HCT116 (cell line): Measurements from ENCODE around the gene BCR. TPM values are rescaled to one million over a fixed set of nuclear protein-coding genes. Genes with fewer than 3 reads are reported as not detected.

Source experiments
- ATAC-seq: fragments of 200-7000 bp; cut with Tn5 transposase; 2 replicates; pipeline ENCODE4 v1.9.1; 2020; ENCODE audit warnings: mild to moderate bottlenecking, moderate library complexity
- BruUV-seq: library from RNA; stranded (reverse); fragments of 400-500 nt; replicated peaks from 2 replicates; lab custom pipeline; 2021; lab: Mats Ljungman, UMichigan
- CTCF ChIA-PET: fragments of 300-600 bp; sonication (Branson Sonifier 250); formaldehyde crosslinking; loops from one replicate; lab custom pipeline; 2021; ENCODE audit warnings: antibody characterized with exemption; lab: Charles Lee
- POLR2A ChIA-PET: fragments of 300-600, 350-600 bp; sonication (Branson Sonifier 250); formaldehyde crosslinking; loops from one replicate; lab custom pipeline; 2021; ENCODE audit warnings: antibody characterized with exemption; lab: Charles Lee
- RAD21 ChIA-PET, 2 experiments: fragments of 300-600 bp; sonication (Branson Sonifier 250); formaldehyde crosslinking; loops; one replicate each; lab custom pipeline; 2023; ENCODE audit warnings: low total read pairs in 2 of 2; ENCODE audit not compliant: uncharacterized antibody in 2 of 2, unreplicated experiment in 2 of 2, low non-redundant PET in 1 of 2; lab: Charles Lee
- DNase-seq: peaks from one replicate; pipeline ENCODE4 v3.0.0-alpha.2; 2010; ENCODE audit warnings: low read depth, low spot score
- H2AFZ ChIP-seq: fragments of 200-600 bp; shearing (Covaris generic), sonication (generic); 2 replicates; pipeline ENCODE4 v1.6.1; 2017; ENCODE audit warnings: low read depth, mixed run types, mixed read lengths, antibody characterized with exemption, low read length; ENCODE audit not compliant: poor library complexity, severe bottlenecking
- H3K27ac ChIP-seq: 2 replicates; pipeline ENCODE4 v1.5.1; 2012; ENCODE audit warnings: low read depth, low read length
- H3K27me3 ChIP-seq: fragments of 200-600 bp; sonication (generic); 2 replicates; pipeline ENCODE4 v1.6.1; 2016; ENCODE audit warnings: mixed run types, low read length, mixed read lengths; ENCODE audit not compliant: insufficient read depth
- H3K36me3 ChIP-seq, 2 experiments: fragments of 200-500 bp in 1 of 2; fragments of 200-600 bp in 1 of 2; sonication (Bioruptor generic) in 1 of 2; sonication (generic) in 1 of 2; 2 replicates each; pipeline versions ENCODE4 v1.5.1 to v1.6.1; 2014 to 2016; ENCODE audit warnings: low read length in 2 of 2, inconsistent platforms in 1 of 2, mixed read lengths in 1 of 2, mixed run types in 1 of 2; ENCODE audit not compliant: insufficient read depth in 2 of 2, control insufficient read depth in 1 of 2
- H3K4me1 ChIP-seq, 2 experiments: fragments of 200-600 bp in 1 of 2; sonication (generic) in 1 of 2; 2 replicates each; pipeline versions ENCODE4 v1.5.1 to v1.6.1; 2012 to 2017; ENCODE audit warnings: low read length in 2 of 2, inconsistent platforms in 1 of 2, mild to moderate bottlenecking in 1 of 2, mixed read lengths in 1 of 2, mixed run types in 1 of 2, moderate library complexity in 1 of 2; ENCODE audit not compliant: insufficient read depth in 2 of 2, control insufficient read depth in 1 of 2
- H3K4me2 ChIP-seq: fragments of 200-600 bp; sonication (generic); 2 replicates; pipeline ENCODE4 v1.6.1; 2017; ENCODE audit warnings: mixed run types, low read length, mixed read lengths
- H3K4me3 ChIP-seq, 2 experiments: fragments of 200-600 bp in 1 of 2; sonication (generic) in 1 of 2; replicated peaks in 1 of 2; 2 replicates each; pipeline ENCODE4 v1.5.1; 2011 to 2016; ENCODE audit warnings: low read length in 2 of 2, control low read depth in 1 of 2, low read depth in 1 of 2, mild to moderate bottlenecking in 1 of 2, mixed read lengths in 1 of 2, mixed run types in 1 of 2
- H3K79me2 ChIP-seq: fragments of 200-600 bp; sonication (generic); 2 replicates; pipeline ENCODE4 v1.6.1; 2017; ENCODE audit warnings: mild to moderate bottlenecking, mixed run types, low read length, moderate library complexity, mixed read lengths; ENCODE audit not compliant: insufficient read depth
- H3K9ac ChIP-seq: fragments of 200-600 bp; sonication (generic); 2 replicates; pipeline ENCODE4 v1.6.1; 2016; ENCODE audit warnings: low read length, mixed read lengths
- H3K9me2 ChIP-seq: fragments of 200-600 bp; sonication (generic), shearing (Covaris generic); 2 replicates; pipeline ENCODE4 v1.6.1; 2017; ENCODE audit warnings: mixed run types, mild to moderate bottlenecking, moderate library complexity; ENCODE audit not compliant: insufficient read depth
- H3K9me3 ChIP-seq, 2 experiments: fragments of 200-500 bp in 1 of 2; fragments of 200-600 bp in 1 of 2; sonication (Bioruptor generic) in 1 of 2; sonication (generic) in 1 of 2; 2 replicates each; pipeline ENCODE4 v1.6.1; 2014 to 2017; ENCODE audit warnings: low read length in 2 of 2, mixed read lengths in 2 of 2, inconsistent platforms in 1 of 2, low read depth in 1 of 2, mild to moderate bottlenecking in 1 of 2, mixed run types in 1 of 2, moderate library complexity in 1 of 2; ENCODE audit not compliant: control insufficient read depth in 1 of 2, insufficient read depth in 1 of 2
- H4K20me1 ChIP-seq: fragments of 200-600 bp; sonication (generic), shearing (Covaris generic); 2 replicates; pipeline ENCODE4 v1.6.1; 2017; ENCODE audit warnings: mixed run types, mild to moderate bottlenecking, moderate library complexity; ENCODE audit not compliant: insufficient read depth
- CBX3 ChIP-seq: IDR thresholded peaks from 2 replicates; pipeline ENCODE4 v1.6.1; 2012; ENCODE audit warnings: low read depth
- ELF1 ChIP-seq: IDR thresholded peaks from 2 replicates; pipeline ENCODE4 v1.6.1; 2012; ENCODE audit warnings: low read depth, borderline replicate concordance
- FOSL1 ChIP-seq: IDR thresholded peaks from 2 replicates; pipeline ENCODE4 v1.6.1; 2012; ENCODE audit warnings: low read depth
- JUND ChIP-seq: IDR thresholded peaks from 2 replicates; pipeline ENCODE4 v1.6.1; 2012
- TCF7L2 ChIP-seq: IDR thresholded peaks from 2 replicates; pipeline ENCODE4 v1.7.0; 2011; ENCODE audit warnings: borderline replicate concordance, inconsistent platforms; ENCODE audit not compliant: insufficient read depth, insufficient read length; ENCODE audit errors: extremely low read depth
- ZNF274 ChIP-seq: fragments of 200-500 bp; sonication (Bioruptor generic); IDR thresholded peaks from 2 replicates; pipeline ENCODE4 v1.6.1; 2014; ENCODE audit warnings: mild to moderate bottlenecking, low read depth, low read length, inconsistent platforms
- intact Hi-C: fragments of 100-400 bp; cut with micrococcal nuclease; formaldehyde crosslinking; loops from 2 replicates; pipeline ENCODE4 v1.10.0; 2022
- total RNA-seq: library from RNA; stranded (reverse); gene quantifications from one replicate; pipeline ENCODE4 v1.2.1, GENCODE V29; 2021; ENCODE audit not compliant: unreplicated experiment
- TF ChIP-seq, protein P1 (sequence below): IDR thresholded peaks from 2 replicates; pipeline ENCODE4 v1.6.1; 2012

Gene BCR
- total RNA-seq, 1 experiment from 2014 or later, result 39.7 TPM

DNA sequence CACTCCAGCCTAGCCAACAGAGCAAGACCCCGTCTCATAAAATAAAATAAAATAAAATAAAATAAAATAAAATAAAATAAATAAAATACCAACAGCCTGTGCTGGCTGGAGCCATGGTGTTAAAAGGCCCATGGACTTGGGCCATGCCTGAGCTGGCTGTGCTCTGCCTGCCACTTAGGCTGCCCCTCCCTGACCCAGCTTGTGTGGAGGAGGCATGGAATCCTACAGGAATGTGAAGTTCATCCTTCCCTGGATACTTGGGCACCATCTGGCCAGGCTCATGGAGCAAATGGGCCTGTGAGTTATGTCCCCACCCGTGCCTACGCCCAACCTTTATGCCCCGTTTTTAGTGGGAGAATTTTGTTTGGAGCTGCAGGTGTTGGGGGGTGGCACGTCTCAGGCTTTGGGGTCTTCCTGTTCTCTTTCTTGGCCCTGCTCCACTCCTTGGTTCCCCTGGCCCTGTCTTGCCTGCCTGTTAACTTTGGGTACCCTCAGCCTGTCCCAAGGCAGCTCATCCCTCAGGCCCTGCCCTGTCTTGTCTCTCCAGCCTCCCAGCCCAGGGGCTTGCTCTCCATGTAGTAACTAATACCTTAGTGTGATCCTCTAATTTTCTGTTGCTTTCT lies 51.3 kb downstream of the BCR start:
- Histone ChIP-seq H3K79me2 (peaks cover 99% of the 10 kb centered on the region), H3K9me2 (no peaks in the 10 kb centered on the region), H3K27ac (no peak overlapping the region), H3K9me3 (peaks cover 0 to 3% of the 10 kb centered on the region in 2 experiments; a peak in 1 of 4 replicates), H3K9ac (no peak overlapping the region), H3K4me1 (peaks cover 0 to 5% of the 10 kb centered on the region in 2 experiments; a peak in 1 of 4 replicates), H3K4me3 (no peak overlapping the region), H3K27me3 (no peaks in the 10 kb centered on the region), H4K20me1 (peaks cover 10% of the 10 kb centered on the region; the same call in 1 of the 2 replicates), H3K4me2 (no peak overlapping the region), H3K36me3 (0 out of 4 replicates have a peak, but pooled peaks cover 0 to 4% of the 10 kb centered on the region in 2 experiments), H2AFZ (no peak overlapping the region)
- no TSS peak for BruUV-seq
- no peak for DNase-seq
- no peak for ATAC-seq
- CTCF ChIA-PET, result no interaction called here
- intact Hi-C loops, result no loop called here
- TF ChIP-seq TCF7L2, result no peak
- no peak for TF ChIP-seq JUND
- no peak for TF ChIP-seq ZNF274
- TF ChIP-seq FOSL1, result no peak
- no peak for TF ChIP-seq ELF1
- TF ChIP-seq, protein P1, sequence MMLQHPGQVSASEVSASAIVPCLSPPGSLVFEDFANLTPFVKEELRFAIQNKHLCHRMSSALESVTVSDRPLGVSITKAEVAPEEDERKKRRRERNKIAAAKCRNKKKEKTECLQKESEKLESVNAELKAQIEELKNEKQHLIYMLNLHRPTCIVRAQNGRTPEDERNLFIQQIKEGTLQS, result no peak
- RAD21 ChIA-PET, result no interaction called here
- POLR2A ChIA-PET, result no interaction called here

DNA sequence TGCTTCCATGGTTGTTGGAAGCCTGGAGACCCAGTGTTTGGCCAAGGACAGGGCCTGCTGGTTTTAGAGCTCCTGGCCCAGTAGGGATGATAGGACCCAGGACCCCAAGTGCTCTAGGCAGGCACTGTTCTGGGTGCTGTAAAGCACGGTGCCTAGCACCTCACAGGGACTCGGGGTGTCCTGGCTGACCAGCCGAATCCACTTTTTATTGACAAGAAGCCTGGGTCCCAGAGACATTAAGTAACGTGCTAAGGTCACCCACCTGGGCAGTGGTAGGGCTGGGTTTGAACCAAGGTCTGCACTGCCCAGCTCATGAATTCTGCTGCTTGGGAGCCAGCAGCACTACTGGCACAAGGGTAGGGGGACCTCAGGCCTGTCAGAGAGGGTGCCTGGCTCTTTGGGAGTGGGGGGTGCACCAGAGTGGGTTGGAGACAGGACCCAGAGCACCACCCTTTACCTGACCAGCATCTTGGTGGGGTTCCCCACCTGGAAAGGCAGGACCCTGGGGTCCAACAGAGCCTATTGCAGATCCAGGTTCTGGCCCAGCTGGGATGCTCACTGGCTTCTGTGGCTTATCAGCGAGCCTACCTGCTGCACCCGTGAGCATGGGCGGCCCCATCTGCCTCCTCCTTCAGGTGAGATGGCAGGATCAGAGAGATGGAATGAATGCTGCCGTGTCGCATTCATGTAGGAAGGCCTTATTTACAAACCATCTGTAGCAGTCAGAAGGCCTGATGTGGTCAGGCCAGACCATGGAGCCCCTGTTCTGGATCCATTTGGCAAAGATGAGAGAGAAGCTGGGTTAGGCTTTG lies 52.0 kb downstream of the BCR start:
- ChIA-PET POLR2A (no interaction called here), CTCF (no interaction called here), RAD21 (no interaction called here)
- Histone ChIP-seq H2AFZ (no peak overlapping the region), H3K9me3 (peaks cover 0 to 3% of the 10 kb centered on the region in 2 experiments; a peak in 1 of 4 replicates), H3K4me3 (no peak overlapping the region), H3K79me2 (peaks cover 99% of the 10 kb centered on the region), H3K27me3 (no peaks in the 10 kb centered on the region), H3K36me3 (0 out of 4 replicates have a peak, but pooled peaks cover 0 to 4% of the 10 kb centered on the region in 2 experiments), H3K4me1 (peaks cover 0 to 5% of the 10 kb centered on the region in 2 experiments; a peak in 1 of 4 replicates), H3K9me2 (no peaks in the 10 kb centered on the region), H4K20me1 (peaks cover 10% of the 10 kb centered on the region; the same call in 1 of the 2 replicates), H3K9ac (no peak overlapping the region), H3K4me2 (no peak overlapping the region), H3K27ac (no peak overlapping the region)
- ATAC-seq (no peak), DNase-seq (no peak)
- TF ChIP-seq TCF7L2 (no peak), CBX3 (no peak)
- BruUV-seq, result no TSS peak
- intact Hi-C loops, result no loop called here
